ENCODE data around the gene IGSF21. TPM values are rescaled to one million over a fixed set of nuclear protein-coding genes. Genes with fewer than 3 reads are reported as not detected.

IGSF21 gene
- total and polyA plus RNA-seq, 2 of the 4 experiments (the other 2 are of a cell fraction) = not detected

GRCh38 chr1:18139198-18139981 lies 31.8 kb downstream of the IGSF21 start:
- no peak overlapping the region for H3K9ac ChIP-seq (ENCODE audit: low read depth, low read length)
- H4K8ac ChIP-seq (ENCODE audit: low read depth in 2 of 2, low read length in 2 of 2) = no peak overlapping the region
- H3K56ac ChIP-seq (ENCODE audit: extremely low read depth, insufficient read depth, low read length) = no peak overlapping the region
- no peak overlapping the region for H3K23ac ChIP-seq (ENCODE audit: low read depth, low read length)
- no peaks in the 10 kb centered on the region; the same call in 1 of the 2 replicates for H3K9me3 ChIP-seq (ENCODE audit: control insufficient read depth, insufficient read depth, low read length)
- dilution Hi-C loops (cut with HindIII; ENCODE audit: low sequenced_read_pairs, unreplicated experiment) (no loop called here), intact Hi-C loops (cut with micrococcal nuclease) (no loop called here), in situ Hi-C loops (cut with MboI; ENCODE audit: low sequenced_read_pairs) (no loop called here)
- H2BK5ac ChIP-seq (ENCODE audit: low read depth, low read length, poor library complexity, severe bottlenecking) = no peak overlapping the region
- ATAC-seq (ENCODE audit: low read depth) = no peak
- no peak overlapping the region for H2AFZ ChIP-seq (replicated peaks; ENCODE audit: low read length, poor library complexity)
- WGBS, 2 experiments (ENCODE audit: extremely low coverage in 2 of 2, insufficient read length in 1 of 2) = 73% methylated on average over 3 of the region's 14 CpGs; no CpG with 5 or more reads in 1 of the 2 experiments
- H2AK9ac ChIP-seq (replicated peaks; ENCODE audit: low read depth, low read length, poor library complexity) = no peak overlapping the region
- no peak overlapping the region for H2AK5ac ChIP-seq (ENCODE audit: low read depth, low read length)
- no peak overlapping the region for H3K27ac ChIP-seq (ENCODE audit: insufficient read depth, low read length)
- no peaks in the 10 kb centered on the region for H3K9me1 ChIP-seq (ENCODE audit: insufficient read depth, low read length)
- ChIA-PET CTCF (no interaction called here), POLR2A (ENCODE audit: unreplicated experiment) (no interaction called here)
- H2BK120ac ChIP-seq (ENCODE audit: low read depth, low read length) = no peak overlapping the region
- H4K5ac ChIP-seq (ENCODE audit: low read depth, low read length) = no peak overlapping the region
- H3K27me3 ChIP-seq (ENCODE audit: control insufficient read depth, insufficient read depth, low read length) = no peaks in the 10 kb centered on the region
- H3K4me3 ChIP-seq (ENCODE audit: insufficient read depth, low read depth, low read length) = no peak overlapping the region
- no peak overlapping the region for H4K91ac ChIP-seq (ENCODE audit: insufficient read depth, low read depth, low read length)
- H3K4me1 ChIP-seq (ENCODE audit: control insufficient read depth, insufficient read depth, low read length) = no peaks in the 10 kb centered on the region
- no peak overlapping the region for H3K4ac ChIP-seq (ENCODE audit: low read depth, low read length)
- no peak overlapping the region for H2BK15ac ChIP-seq (ENCODE audit: low read depth, low read length)
- no peaks in the 10 kb centered on the region for H3K36me3 ChIP-seq (ENCODE audit: control insufficient read depth, insufficient read depth, low read length)
- H3K4me2 ChIP-seq (ENCODE audit: low read depth, low read length) = no peak overlapping the region
- BruUV-seq (replicated peaks) = no TSS peak
- DNase-seq = no peak
- TF ChIP-seq POLR2A (IDR thresholded peaks at IDR 0.05; ENCODE audit: low read depth, low read length) (no peak), CHD1 (IDR thresholded peaks at IDR 0.05; ENCODE audit: low read depth, low read length) (no peak), SMC3 (IDR thresholded peaks at IDR 0.05; ENCODE audit: low read depth, low read length) (no peak), FOS (IDR thresholded peaks at IDR 0.05; ENCODE audit: low read depth, low read length) (no peak), RAD21 (IDR thresholded peaks at IDR 0.05; ENCODE audit: low read length) (no peak), MAZ (IDR thresholded peaks at IDR 0.05; ENCODE audit: borderline replicate concordance, low read depth, low read length) (no peak), BHLHE40 (IDR thresholded peaks at IDR 0.05; ENCODE audit: low read depth, low read length) (no peak), RCOR1 (IDR thresholded peaks at IDR 0.05; ENCODE audit: insufficient replicate concordance, low read length) (no peak), NFE2L2 (IDR thresholded peaks at IDR 0.05; ENCODE audit: low read depth, low read length) (no peak), RFX5 (IDR thresholded peaks at IDR 0.05; ENCODE audit: low read depth, low read length) (no peak), MXI1 (IDR thresholded peaks at IDR 0.05; ENCODE audit: borderline replicate concordance, low read depth, low read length) (no peak), MAFK (IDR thresholded peaks at IDR 0.05; ENCODE audit: low read depth, low read length) (no peak), CEBPB (IDR thresholded peaks at IDR 0.05; ENCODE audit: low read depth, low read length) (no peak), CTCF (conservative IDR thresholded peaks at IDR 0.05; ENCODE audit: low read depth, low read length) (no peak)
- TF ChIP-seq, protein P1, sequence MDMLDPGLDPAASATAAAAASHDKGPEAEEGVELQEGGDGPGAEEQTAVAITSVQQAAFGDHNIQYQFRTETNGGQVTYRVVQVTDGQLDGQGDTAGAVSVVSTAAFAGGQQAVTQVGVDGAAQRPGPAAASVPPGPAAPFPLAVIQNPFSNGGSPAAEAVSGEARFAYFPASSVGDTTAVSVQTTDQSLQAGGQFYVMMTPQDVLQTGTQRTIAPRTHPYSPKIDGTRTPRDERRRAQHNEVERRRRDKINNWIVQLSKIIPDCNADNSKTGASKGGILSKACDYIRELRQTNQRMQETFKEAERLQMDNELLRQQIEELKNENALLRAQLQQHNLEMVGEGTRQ (IDR thresholded peaks at IDR 0.05; ENCODE audit: low read depth, low read length) = no peak
- TF ChIP-seq, protein P2, sequence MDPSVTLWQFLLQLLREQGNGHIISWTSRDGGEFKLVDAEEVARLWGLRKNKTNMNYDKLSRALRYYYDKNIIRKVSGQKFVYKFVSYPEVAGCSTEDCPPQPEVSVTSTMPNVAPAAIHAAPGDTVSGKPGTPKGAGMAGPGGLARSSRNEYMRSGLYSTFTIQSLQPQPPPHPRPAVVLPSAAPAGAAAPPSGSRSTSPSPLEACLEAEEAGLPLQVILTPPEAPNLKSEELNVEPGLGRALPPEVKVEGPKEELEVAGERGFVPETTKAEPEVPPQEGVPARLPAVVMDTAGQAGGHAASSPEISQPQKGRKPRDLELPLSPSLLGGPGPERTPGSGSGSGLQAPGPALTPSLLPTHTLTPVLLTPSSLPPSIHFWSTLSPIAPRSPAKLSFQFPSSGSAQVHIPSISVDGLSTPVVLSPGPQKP (IDR thresholded peaks at IDR 0.05; ENCODE audit: borderline replicate concordance, low read depth, low read length) = no peak
- no peak overlapping the region for H3K18ac ChIP-seq (ENCODE audit: low read depth, low read length)
- H2BK20ac ChIP-seq (ENCODE audit: low read depth, low read length) = no peak overlapping the region
- H3K14ac ChIP-seq (replicated peaks; ENCODE audit: low read depth, low read length) = no peak overlapping the region
- no peaks in the 10 kb centered on the region for H4K20me1 ChIP-seq (ENCODE audit: insufficient read depth, low read length)
- no peaks in the 10 kb centered on the region for H3K79me1 ChIP-seq (ENCODE audit: low read depth in 1 of 2, low read length in 2 of 2)

All from IMR-90 (cell line).